ENCODE measurements around the gene SCG2. TPM values are rescaled to one million over a fixed set of nuclear protein-coding genes. Genes with fewer than 3 reads are reported as not detected.

The SCG2 gene
- total RNA-seq, 2 experiments from 2014 or later = not detected

DNA sequence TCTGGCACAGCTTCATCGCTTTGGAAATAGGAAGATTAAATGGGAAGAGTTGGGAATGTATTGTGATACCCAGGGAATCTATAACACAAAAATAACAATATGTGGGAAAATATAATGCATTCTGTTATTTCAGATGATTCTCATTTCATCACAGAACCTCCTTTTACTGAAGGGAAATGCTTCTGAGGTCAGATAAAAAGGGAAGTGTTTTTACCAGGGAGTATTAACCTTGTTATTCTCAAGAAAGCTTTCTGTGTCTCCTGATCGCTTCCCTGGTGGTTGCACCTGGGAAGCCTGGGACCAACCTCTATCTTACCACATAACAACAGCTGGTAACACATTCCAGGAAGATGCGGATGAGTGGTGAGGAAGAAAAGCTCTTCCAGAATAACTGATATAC lies 47.2 kb downstream of the SCG2 start:
- H3K27me3 Mint-ChIP-seq = peaks cover 2% of the 10 kb centered on the region
- no peaks in the 10 kb centered on the region for H3K9me3 Mint-ChIP-seq
- no peak overlapping the region for H3K4me3 Mint-ChIP-seq
- no peak for DNase-seq
- ChIA-PET POLR2A (no interaction called here), CTCF (no interaction called here)
- H3K4me1 Mint-ChIP-seq (ENCODE audit: low read depth) = no peaks in the 10 kb centered on the region
- intact Hi-C loops (cut with micrococcal nuclease) = no loop called here
- no peak overlapping the region for H3K27ac Mint-ChIP-seq
- no peaks in the 10 kb centered on the region for H3K36me3 Mint-ChIP-seq

DNA sequence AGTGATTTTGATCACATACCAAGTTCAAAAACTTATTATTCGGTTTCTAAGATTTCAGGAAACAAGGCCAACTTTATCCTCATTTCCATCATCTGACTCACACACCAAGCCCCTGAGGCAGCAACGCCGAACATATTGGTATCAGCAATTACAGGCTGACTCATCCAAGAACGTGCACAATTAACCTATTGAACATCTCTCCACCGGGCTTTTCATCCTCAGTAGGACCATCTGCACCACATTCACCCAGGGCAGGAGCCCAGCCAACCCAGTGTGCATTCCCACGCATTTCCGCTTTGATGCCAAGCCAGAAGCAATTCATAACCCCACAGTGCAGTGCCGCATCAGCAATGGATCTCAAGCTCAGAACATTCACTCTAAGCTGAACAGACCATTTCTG lies 52.9 kb downstream of the SCG2 start:
- CTCF ChIA-PET = no interaction called here
- H3K36me3 Mint-ChIP-seq = no peaks in the 10 kb centered on the region

DNA sequence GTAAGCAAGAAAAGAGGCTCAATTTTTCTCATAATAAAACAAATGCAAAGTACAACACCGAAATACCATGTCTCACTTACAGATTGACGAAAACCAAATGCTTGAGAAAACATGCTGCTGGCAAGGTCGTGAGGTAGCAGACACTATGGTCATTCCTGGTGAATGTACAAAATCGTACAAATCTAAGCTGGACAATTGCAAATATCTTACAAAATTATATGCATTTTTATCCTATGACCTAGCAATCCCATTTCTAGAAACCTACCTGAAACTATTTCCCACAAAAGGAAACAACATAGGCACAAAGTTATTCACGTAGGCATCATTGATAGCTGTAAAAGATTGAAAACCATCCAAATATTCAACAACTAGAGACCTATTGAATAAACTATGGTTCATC lies 54.0 kb downstream of the SCG2 start:
- CTCF ChIA-PET = no interaction called here
- Mint-ChIP-seq H3K27me3 (no peaks in the 10 kb centered on the region), H3K4me1 (ENCODE audit: low read depth) (no peaks in the 10 kb centered on the region), H3K4me3 (no peak overlapping the region), H3K36me3 (no peaks in the 10 kb centered on the region), H3K9me3 (no peaks in the 10 kb centered on the region), H3K27ac (no peak overlapping the region)
- POLR2A ChIA-PET = no interaction called here
- DNase-seq = no peak
- intact Hi-C loops (cut with micrococcal nuclease) = no loop called here

More for the DNA sequence above, 52.9 kb downstream of the SCG2 start:
- Mint-ChIP-seq H3K27ac (no peak overlapping the region), H3K27me3 (no peaks in the 10 kb centered on the region), H3K9me3 (no peaks in the 10 kb centered on the region), H3K4me3 (no peak overlapping the region), H3K4me1 (ENCODE audit: low read depth) (no peaks in the 10 kb centered on the region)
- no peak for DNase-seq
- intact Hi-C loops (cut with micrococcal nuclease) = no loop called here
- POLR2A ChIA-PET = no interaction called here

Other genes with a start within 250 kb of the SCG2 start
- gene AP1S3, start 235.2 kb upstream of the SCG2 start, total RNA-seq = 10 to 100 TPM; 10.1 to 12.1 TPM

All from activated CD4-positive, alpha-beta memory T cell treated with anti-CD3 and anti-CD28 coated beads for 36 hours (primary cell).